Osteocyte (in vitro differentiated cells): ENCODE results near the gene SIM2. TPM values are rescaled to one million over a fixed set of nuclear protein-coding genes. Genes with fewer than 3 reads are reported as not detected.

Experiments
- DNase-seq: peaks from one replicate; pipeline ENCODE4 v3.0.0; 2021; ENCODE audit warnings: mixed read lengths; ENCODE audit not compliant: unreplicated experiment; ENCODE audit errors: extremely low spot score
- H3K27ac Mint-ChIP-seq: one replicate; pipeline ENCODE4 v1.8.0; 2021; ENCODE audit warnings: mild to moderate bottlenecking, mixed read lengths; ENCODE audit not compliant: unreplicated experiment
- H3K27me3 Mint-ChIP-seq: one replicate; pipeline ENCODE4 v1.8.0; 2021; ENCODE audit warnings: mixed read lengths; ENCODE audit not compliant: unreplicated experiment
- H3K36me3 Mint-ChIP-seq: one replicate; pipeline ENCODE4 v1.8.0; 2021; ENCODE audit warnings: mixed read lengths; ENCODE audit not compliant: unreplicated experiment
- H3K4me1 Mint-ChIP-seq: one replicate; pipeline ENCODE4 v1.8.0; 2021; ENCODE audit warnings: mixed read lengths; ENCODE audit not compliant: unreplicated experiment
- H3K4me3 Mint-ChIP-seq: one replicate; pipeline ENCODE4 v1.8.0; 2021; ENCODE audit warnings: mild to moderate bottlenecking, moderate library complexity, mixed read lengths; ENCODE audit not compliant: unreplicated experiment
- H3K9me3 Mint-ChIP-seq: one replicate; pipeline ENCODE4 v1.8.0; 2021; ENCODE audit warnings: mixed read lengths; ENCODE audit not compliant: unreplicated experiment
- total RNA-seq: library from RNA; stranded (reverse); gene quantifications from 2 replicates; pipeline ENCODE4 v1.2.1, GENCODE V29; 2021
- TF ChIP-seq, protein P1 (sequence below): fragments of 200-600 bp; sonication (generic); IDR thresholded peaks from 2 replicates; pipeline ENCODE4 v1.5.0; 2021; ENCODE audit warnings: antibody characterized with exemption, mild to moderate bottlenecking, moderate library complexity

The SIM2 gene
- total RNA-seq, 1 donor from 2014 or later, result 1.5 TPM

DNA sequence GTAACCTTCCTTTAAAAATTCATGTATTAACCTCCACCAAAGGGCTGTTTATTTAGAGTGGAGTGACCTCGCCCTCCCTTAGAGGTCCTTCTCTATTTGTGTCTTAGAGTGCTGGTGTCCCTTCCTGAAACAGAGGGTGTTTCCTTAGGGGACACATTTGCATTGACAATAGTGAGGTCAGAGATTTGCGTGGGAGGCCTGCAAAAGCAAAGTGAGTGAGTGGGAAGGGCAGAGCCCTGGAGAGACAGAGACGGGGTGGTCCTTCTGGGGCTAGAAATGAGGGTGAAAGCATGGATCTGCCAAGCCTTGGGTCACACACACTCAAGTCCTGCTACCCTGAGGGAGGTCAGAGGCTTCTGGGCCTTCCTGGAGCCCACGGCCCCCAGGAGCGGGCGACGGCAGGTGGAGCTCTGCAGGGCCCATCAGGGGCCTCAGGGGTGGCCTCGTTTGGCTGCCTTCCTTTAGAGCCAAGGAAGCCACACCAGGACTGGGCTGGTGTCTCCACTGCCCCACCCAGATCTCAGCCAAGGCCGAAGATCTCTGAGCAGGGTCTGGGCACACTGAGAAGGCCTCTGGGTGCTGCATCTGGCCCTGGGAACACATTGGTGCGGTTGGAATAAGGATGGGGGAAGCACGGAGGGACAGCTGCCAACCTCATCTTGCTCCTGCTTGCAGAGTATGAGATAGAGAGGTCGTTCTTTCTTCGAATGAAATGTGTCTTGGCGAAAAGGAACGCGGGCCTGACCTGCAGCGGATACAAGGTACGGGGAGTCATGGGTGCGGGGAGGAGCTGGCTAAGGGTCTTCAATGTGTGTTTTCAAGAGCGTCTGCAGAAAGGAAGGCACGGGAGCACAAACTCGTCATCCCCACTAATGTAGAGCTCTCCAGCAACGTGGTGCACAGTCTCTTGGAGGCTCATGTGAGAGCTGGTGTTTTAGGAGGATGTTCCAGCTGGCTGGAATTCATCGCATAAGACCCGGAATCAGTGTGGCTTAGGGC lies 23.8 kb downstream of the SIM2 start:
- TF ChIP-seq, protein P1, sequence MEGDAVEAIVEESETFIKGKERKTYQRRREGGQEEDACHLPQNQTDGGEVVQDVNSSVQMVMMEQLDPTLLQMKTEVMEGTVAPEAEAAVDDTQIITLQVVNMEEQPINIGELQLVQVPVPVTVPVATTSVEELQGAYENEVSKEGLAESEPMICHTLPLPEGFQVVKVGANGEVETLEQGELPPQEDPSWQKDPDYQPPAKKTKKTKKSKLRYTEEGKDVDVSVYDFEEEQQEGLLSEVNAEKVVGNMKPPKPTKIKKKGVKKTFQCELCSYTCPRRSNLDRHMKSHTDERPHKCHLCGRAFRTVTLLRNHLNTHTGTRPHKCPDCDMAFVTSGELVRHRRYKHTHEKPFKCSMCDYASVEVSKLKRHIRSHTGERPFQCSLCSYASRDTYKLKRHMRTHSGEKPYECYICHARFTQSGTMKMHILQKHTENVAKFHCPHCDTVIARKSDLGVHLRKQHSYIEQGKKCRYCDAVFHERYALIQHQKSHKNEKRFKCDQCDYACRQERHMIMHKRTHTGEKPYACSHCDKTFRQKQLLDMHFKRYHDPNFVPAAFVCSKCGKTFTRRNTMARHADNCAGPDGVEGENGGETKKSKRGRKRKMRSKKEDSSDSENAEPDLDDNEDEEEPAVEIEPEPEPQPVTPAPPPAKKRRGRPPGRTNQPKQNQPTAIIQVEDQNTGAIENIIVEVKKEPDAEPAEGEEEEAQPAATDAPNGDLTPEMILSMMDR, result no peak
- Mint-ChIP-seq H3K4me1 (peaks cover 6% of the 10 kb centered on the region), H3K27me3 (no peaks in the 10 kb centered on the region)

GRCh38 chr21:36723371-36723881 lies 24.5 kb downstream of the SIM2 start:
- Mint-ChIP-seq H3K36me3 (no peaks in the 10 kb centered on the region), H3K27ac (no peak overlapping the region), H3K9me3 (no peaks in the 10 kb centered on the region), H3K4me3 (no peak overlapping the region), H3K4me1 (peaks cover 6% of the 10 kb centered on the region), H3K27me3 (no peaks in the 10 kb centered on the region)
- DNase-seq, result no peak
- TF ChIP-seq, protein P1, result no peak

More for the DNA sequence above, 23.8 kb downstream of the SIM2 start:
- Mint-ChIP-seq H3K36me3 (no peaks in the 10 kb centered on the region), H3K27ac (no peak overlapping the region), H3K4me3 (no peak overlapping the region), H3K9me3 (no peaks in the 10 kb centered on the region)
- DNase-seq, result no peak

- H3K36me3 Mint-ChIP-seq, result no peaks in the 10 kb centered on the region
- no peak for DNase-seq
- no peak overlapping the region for H3K4me3 Mint-ChIP-seq
- TF ChIP-seq, protein P1, result no peak
- H3K27me3 Mint-ChIP-seq, result peaks cover 2% of the 10 kb centered on the region
- H3K27ac Mint-ChIP-seq, result no peak overlapping the region
- no peaks in the 10 kb centered on the region for H3K9me3 Mint-ChIP-seq
- H3K4me1 Mint-ChIP-seq, result no peaks in the 10 kb centered on the region
These were observed 25.7 kb downstream of the SIM2 start for GRCh38 chr21:36724660-36725059.

- no peak for DNase-seq
- Mint-ChIP-seq H3K9me3 (no peaks in the 10 kb centered on the region), H3K4me1 (no peaks in the 10 kb centered on the region), H3K36me3 (no peaks in the 10 kb centered on the region), H3K4me3 (no peak overlapping the region), H3K27ac (no peak overlapping the region), H3K27me3 (peaks cover 11% of the 10 kb centered on the region)
- TF ChIP-seq, protein P1, result no peak
These were observed 27.0 kb downstream of the SIM2 start for GRCh38 chr21:36725793-36726386.

DNA sequence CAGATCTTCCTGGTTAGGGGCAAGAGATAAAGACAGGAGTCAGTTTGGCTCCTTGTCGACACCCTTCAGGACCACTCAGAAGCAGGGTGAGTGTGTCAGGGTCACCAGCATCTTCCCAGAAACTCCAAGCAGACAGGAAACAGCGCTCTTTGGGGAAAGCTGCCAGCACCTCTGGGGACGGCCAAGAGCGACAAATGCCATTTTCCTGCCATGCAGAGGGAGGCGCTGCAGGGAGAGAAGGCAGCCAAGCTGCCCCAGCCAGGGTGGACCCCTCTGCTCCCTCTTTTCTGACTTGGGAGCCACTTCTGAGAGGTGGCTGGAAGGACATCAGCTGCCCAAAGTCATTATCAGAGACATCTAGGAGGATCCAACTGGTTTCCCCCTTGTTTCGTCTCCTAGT lies 29.0 kb downstream of the SIM2 start:
- H3K4me3 Mint-ChIP-seq, result no peak overlapping the region
- H3K27ac Mint-ChIP-seq, result no peak overlapping the region
- DNase-seq, result peak; percentile 63
- TF ChIP-seq, protein P1, result no peak
- no peaks in the 10 kb centered on the region for H3K36me3 Mint-ChIP-seq
- no peaks in the 10 kb centered on the region for H3K4me1 Mint-ChIP-seq
- H3K27me3 Mint-ChIP-seq, result peaks cover 16% of the 10 kb centered on the region
- H3K9me3 Mint-ChIP-seq, result no peaks in the 10 kb centered on the region
